H1 (cell line): ENCODE measurements around the gene KLRB1. TPM values are rescaled to one million over a fixed set of nuclear protein-coding genes. Genes with fewer than 3 reads are reported as not detected.
"Not testable (repeated sequence)": the region's sequence is repeated elsewhere in the genome, so short reads cannot be mapped to it uniquely, and the experiment has no call there.

Source experiments
- CTCF ChIA-PET: fragments of 300-600 bp; sonication (Branson Sonifier 250); formaldehyde crosslinking; loops from one replicate; lab custom pipeline; 2021; ENCODE audit not compliant: partially characterized antibody; lab: Charles Lee
- POLR2A ChIA-PET: fragments of 300-600 bp; sonication (Branson Sonifier 250); formaldehyde crosslinking; loops from one replicate; lab custom pipeline; 2021; ENCODE audit warnings: inconsistent platforms; ENCODE audit not compliant: partially characterized antibody; lab: Charles Lee
- DNase-seq, 2 experiments: peaks; one replicate each; pipeline versions ENCODE4 v3.0.0 to v3.0.0-alpha.2; 2010 to 2022; ENCODE audit warnings: low spot score in 2 of 2, low read depth in 1 of 2, mixed read lengths in 1 of 2
- FAIRE-seq: peaks from 2 replicates; lab custom pipeline; 2011; peaks lifted over from hg19 to GRCh38; lab: Jason Lieb, UNC
- H2AFZ ChIP-seq: 2 replicates; pipeline ENCODE4 v1.8.1; 2012; ENCODE audit warnings: low read length, inconsistent platforms
- H2AK5ac ChIP-seq: 2 replicates; pipeline ENCODE4 v1.6.1; 2013; ENCODE audit warnings: low read depth, low read length
- H2BK120ac ChIP-seq: replicated peaks from 2 replicates; pipeline ENCODE3; 2013; ENCODE audit warnings: low read depth, low read length, inconsistent platforms
- H2BK12ac ChIP-seq: 2 replicates; pipeline ENCODE4 v1.6.1; 2013; ENCODE audit warnings: low read depth, low read length
- H2BK15ac ChIP-seq: 2 replicates; pipeline ENCODE4 v1.6.1; 2013; ENCODE audit warnings: low read length
- H2BK20ac ChIP-seq: 2 replicates; pipeline ENCODE4 v1.6.1; 2013; ENCODE audit warnings: low read length
- H2BK5ac ChIP-seq: 2 replicates; pipeline ENCODE4 v1.6.1; 2013; ENCODE audit warnings: low read depth, low read length
- H3K14ac ChIP-seq: 2 replicates; pipeline ENCODE4 v1.6.1; 2013; ENCODE audit warnings: inconsistent platforms; ENCODE audit not compliant: insufficient read length
- H3K18ac ChIP-seq: 2 replicates; pipeline ENCODE4 v1.6.1; 2013; ENCODE audit warnings: low read length; ENCODE audit errors: extremely low read depth
- H3K23ac ChIP-seq: 2 replicates; pipeline ENCODE4 v1.6.1; 2013; ENCODE audit warnings: inconsistent platforms; ENCODE audit not compliant: insufficient read length
- H3K23me2 ChIP-seq: 2 replicates; pipeline ENCODE4 v1.6.1; 2013; ENCODE audit warnings: low read depth, low read length
- H3K27ac ChIP-seq: 2 replicates; pipeline ENCODE4 v1.6.1; 2011; ENCODE audit warnings: low read depth, low read length, inconsistent platforms
- H3K27me3 ChIP-seq, 4 experiments: replicated peaks in 1 of 4; 1 replicate in 1 of 4; 2 replicates in 3 of 4; pipeline versions ENCODE4 v1.6.1 to v1.8.1; 2011 to 2013; ENCODE audit warnings: low read length in 3 of 4, mild to moderate bottlenecking in 3 of 4, inconsistent platforms in 2 of 4, mixed read lengths in 2 of 4, moderate library complexity in 1 of 4; ENCODE audit not compliant: control insufficient read depth in 3 of 4, insufficient read depth in 3 of 4; ENCODE audit errors: extremely low read depth in 1 of 4
- H3K36me3 ChIP-seq, 4 experiments: 2 replicates each; pipeline versions ENCODE4 v1.6.1 to v1.8.1; 2011 to 2013; ENCODE audit warnings: mild to moderate bottlenecking in 4 of 4, low read length in 3 of 4, moderate library complexity in 2 of 4, control low read depth in 1 of 4, inconsistent platforms in 1 of 4; ENCODE audit not compliant: insufficient read depth in 4 of 4, control insufficient read depth in 2 of 4
- H3K4ac ChIP-seq: replicated peaks from 2 replicates; pipeline ENCODE3; 2013; ENCODE audit warnings: low read length, low read depth, mixed read lengths, inconsistent platforms; ENCODE audit not compliant: insufficient read length
- H3K4me1 ChIP-seq, 4 experiments: replicated peaks in 1 of 4; 1 replicate in 1 of 4; 2 replicates in 3 of 4; pipeline versions ENCODE4 v1.6.1 to v1.8.1; 2011 to 2013; ENCODE audit warnings: low read length in 3 of 4, inconsistent platforms in 2 of 4, mixed read lengths in 1 of 4; ENCODE audit not compliant: insufficient read depth in 4 of 4, control insufficient read depth in 3 of 4
- H3K4me2 ChIP-seq, 2 experiments: 2 replicates each; pipeline versions ENCODE4 v1.6.1 to v1.8.1; 2011 to 2013; ENCODE audit warnings: low read depth in 2 of 2, low read length in 2 of 2, control low read depth in 1 of 2, inconsistent platforms in 1 of 2, mild to moderate bottlenecking in 1 of 2; ENCODE audit not compliant: insufficient read depth in 1 of 2
- H3K4me3 ChIP-seq, 4 experiments: fragments of 200-600, 300-600 bp in 1 of 4; sonication (generic), shearing (Covaris generic), sonication (Bioruptor Twin) in 1 of 4; 2 replicates each; pipeline versions ENCODE4 v1.5.1 to v1.8.1; 2011 to 2016; ENCODE audit warnings: low read length in 4 of 4, low read depth in 3 of 4, control low read depth in 2 of 4, inconsistent platforms in 2 of 4, mild to moderate bottlenecking in 2 of 4, mixed read lengths in 1 of 4, moderate library complexity in 1 of 4; ENCODE audit not compliant: insufficient read depth in 2 of 4; ENCODE audit errors: extremely low read depth in 1 of 4
- H3K56ac ChIP-seq: replicated peaks from 2 replicates; pipeline ENCODE3; 2013; ENCODE audit warnings: low read depth, mild to moderate bottlenecking, mixed read lengths, low read length, inconsistent platforms; ENCODE audit not compliant: insufficient read length
- H3K79me1 ChIP-seq: 2 replicates; pipeline ENCODE4 v1.6.1; 2013; ENCODE audit warnings: low read depth, low read length, control low read depth
- H3K79me2 ChIP-seq, 2 experiments: 2 replicates each; pipeline versions ENCODE4 v1.6.1 to v1.8.1; 2012 to 2013; ENCODE audit warnings: low read length in 2 of 2, mild to moderate bottlenecking in 2 of 2, inconsistent platforms in 1 of 2; ENCODE audit not compliant: insufficient read depth in 2 of 2, control insufficient read depth in 1 of 2
- H3K9ac ChIP-seq, 4 experiments: replicated peaks in 1 of 4; 1 replicate in 1 of 4; 2 replicates in 3 of 4; pipeline versions ENCODE4 v1.6.1 to v1.8.1; 2011 to 2013; ENCODE audit warnings: low read depth in 3 of 4, low read length in 3 of 4, control low read depth in 2 of 4, mild to moderate bottlenecking in 2 of 4, moderate library complexity in 2 of 4, inconsistent platforms in 1 of 4; ENCODE audit errors: extremely low read depth in 1 of 4
- H3K9me3 ChIP-seq, 2 experiments: 2 replicates each; pipeline versions ENCODE4 v1.6.1 to v1.8.1; 2012 to 2013; ENCODE audit warnings: mild to moderate bottlenecking in 2 of 2, moderate library complexity in 2 of 2, control low read depth in 1 of 2, inconsistent platforms in 1 of 2, low read depth in 1 of 2, low read length in 1 of 2, mixed read lengths in 1 of 2; ENCODE audit not compliant: insufficient read depth in 2 of 2
- H4K20me1 ChIP-seq, 2 experiments: replicated peaks in 1 of 2; 2 replicates each; pipeline versions ENCODE3 to v1.8.1; 2011 to 2013; ENCODE audit warnings: inconsistent platforms in 2 of 2, low read length in 2 of 2, mild to moderate bottlenecking in 1 of 2; ENCODE audit not compliant: insufficient read depth in 2 of 2, control insufficient read depth in 1 of 2
- H4K5ac ChIP-seq: 2 replicates; pipeline ENCODE4 v1.6.1; 2013; ENCODE audit warnings: low read length, low read depth, mixed read lengths, inconsistent platforms; ENCODE audit not compliant: insufficient read length
- H4K8ac ChIP-seq: 2 replicates; pipeline ENCODE4 v1.8.0; 2013; ENCODE audit warnings: mild to moderate bottlenecking, moderate library complexity, low read length, inconsistent platforms; ENCODE audit not compliant: insufficient read depth; ENCODE audit errors: extremely low read depth
- H4K91ac ChIP-seq: replicated peaks from 2 replicates; pipeline ENCODE3; 2013; ENCODE audit warnings: low read length, mixed read lengths, inconsistent platforms; ENCODE audit not compliant: insufficient read length
- WGBS, 2 experiments: shearing (Covaris generic) in 1 of 2; methylation state at CpG; one replicate each; pipeline versions ENCODE4 v1.1.6 to v1.1.7; 2013 to 2015; ENCODE audit warnings: low lambda C conversion rate in 2 of 2, mixed read lengths in 2 of 2, inconsistent platforms in 1 of 2, low coverage in 1 of 2, missing lambda C conversion rate in 1 of 2; ENCODE audit not compliant: insufficient replicate concordance in 2 of 2, insufficient coverage in 1 of 2, insufficient read length in 1 of 2; ENCODE audit errors: extremely low coverage in 1 of 2, missing lambda C conversion rate in 1 of 2; 5-methylcytosine and 5-hydroxymethylcytosine counted together
- polyA plus RNA-seq, 7 experiments: library from polyadenylated mRNA; depleted of rRNA in 3 of 7; stranded (reverse) in 5 of 7; unstranded in 2 of 7; fragments of >200 nt in 5 of 7; fragments of 200-250 nt in 2 of 7; gene quantifications; 1 replicate in 5 of 7; 2 replicates in 1 of 7; 4 replicates in 1 of 7; pipeline versions ENCODE4 v1.2.1 to v1.2.3, GENCODE V29; 2011 to 2013; ENCODE audit warnings: missing spikeins in 2 of 7, mixed read lengths in 2 of 7
- total RNA-seq: library from RNA; stranded (reverse); fragmentation: NEBNext Ultra II Directional; extraction: Animal tissue kit (Norgen Biotek cat#: 25700); gene quantifications from 2 replicates; pipeline ENCODE4 v1.2.1, GENCODE V29; 2021

The KLRB1 gene
- total and polyA plus RNA-seq, 2 of the 8 experiments (the other 6 are each of a cell fraction or from before 2014, with no cell fraction given), result not detected

DNA sequence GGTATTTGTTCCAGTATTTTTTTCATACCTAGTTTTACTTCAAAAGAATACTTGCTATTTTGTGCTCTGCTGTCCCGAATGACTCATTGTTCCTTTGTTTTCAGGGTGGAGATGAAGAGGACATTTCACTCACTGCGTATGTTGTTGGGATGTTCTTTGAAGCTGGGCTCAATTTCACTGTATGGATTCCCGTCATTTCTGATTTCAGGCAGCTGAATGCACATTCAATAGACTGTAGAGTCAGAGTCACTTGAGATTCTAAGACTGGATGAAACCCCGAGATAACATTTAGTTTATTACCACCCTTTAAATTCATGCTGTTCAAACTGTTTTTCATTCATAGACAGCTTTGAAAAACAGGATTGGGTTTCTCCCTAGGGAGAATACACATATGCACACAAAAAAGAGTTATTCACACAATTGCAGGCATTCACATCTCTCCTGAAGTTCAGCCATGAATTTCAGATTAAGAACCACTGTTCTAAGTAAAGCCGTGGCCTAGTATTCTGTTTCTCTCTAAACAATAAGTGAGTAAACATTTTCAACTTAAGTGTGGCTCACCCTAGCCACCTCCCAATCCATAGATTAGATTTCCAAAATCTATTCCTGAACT, 44.8 kb downstream of the KLRB1 start:
- H3K23me2 ChIP-seq, FAIRE-seq, H2AFZ ChIP-seq, H3K27me3 ChIP-seq, DNase-seq, CTCF ChIA-PET, H4K5ac ChIP-seq, H2BK15ac ChIP-seq, H2BK20ac ChIP-seq, H3K79me2 ChIP-seq, H3K4me2 ChIP-seq, H3K9ac ChIP-seq, H2AK5ac ChIP-seq, H3K79me1 ChIP-seq, H3K36me3 ChIP-seq, H2BK5ac ChIP-seq, H3K18ac ChIP-seq, H4K8ac ChIP-seq, H4K20me1 ChIP-seq, H3K14ac ChIP-seq, H2BK120ac ChIP-seq, H3K27ac ChIP-seq, H3K4ac ChIP-seq, H3K9me3 ChIP-seq, H4K91ac ChIP-seq, POLR2A ChIA-PET, H3K56ac ChIP-seq, H2BK12ac ChIP-seq, H3K4me3 ChIP-seq, H3K4me1 ChIP-seq, H3K23ac ChIP-seq: not testable (repeated sequence)
- no CpG with 5 or more reads among the region's 5 CpGs for WGBS, 2 experiments

DNA sequence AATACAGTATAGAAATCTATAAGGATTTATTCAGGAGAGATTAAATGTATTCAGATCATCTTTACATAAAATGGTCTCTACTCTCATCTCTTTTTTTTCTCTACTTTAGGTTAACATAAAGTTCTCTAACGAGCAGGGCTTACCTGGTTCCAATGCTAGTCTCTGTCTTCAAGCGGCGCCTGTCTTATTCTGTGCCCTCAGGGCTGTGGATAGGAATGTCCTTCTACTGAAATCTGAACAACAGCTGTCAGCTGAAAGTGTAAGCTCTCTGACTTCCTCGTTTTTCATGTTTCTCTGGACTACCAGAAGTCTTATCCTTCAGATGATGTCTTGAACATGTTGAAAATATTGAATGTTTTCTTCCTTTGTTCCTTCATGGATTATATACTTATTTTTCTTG, 62.2 kb downstream of the KLRB1 start:
- H3K4me3 ChIP-seq, POLR2A ChIA-PET: not testable (repeated sequence)
- no CpG with 5 or more reads among the region's 4 CpGs for WGBS, 2 experiments

More for the DNA sequence above, 62.2 kb downstream of the KLRB1 start:
- H3K79me2 ChIP-seq, H3K9me3 ChIP-seq, H3K4me1 ChIP-seq, H3K23me2 ChIP-seq, H3K36me3 ChIP-seq, H2BK5ac ChIP-seq, H2AK5ac ChIP-seq, H2BK20ac ChIP-seq, DNase-seq, H2AFZ ChIP-seq, H3K56ac ChIP-seq, H2BK120ac ChIP-seq, H3K27ac ChIP-seq, H3K23ac ChIP-seq, CTCF ChIA-PET, H2BK12ac ChIP-seq, H4K20me1 ChIP-seq, H4K5ac ChIP-seq, H3K4ac ChIP-seq, H3K14ac ChIP-seq, H3K79me1 ChIP-seq, H3K4me2 ChIP-seq, H3K27me3 ChIP-seq, H4K91ac ChIP-seq, H3K9ac ChIP-seq, FAIRE-seq, H4K8ac ChIP-seq, H2BK15ac ChIP-seq, H3K18ac ChIP-seq: not testable (repeated sequence)
